ENCODE measurements around the gene PVALB. TPM values are rescaled to one million over a fixed set of nuclear protein-coding genes. Genes with fewer than 3 reads are reported as not detected.

Gene PVALB
- total and polyA plus RNA-seq, 2 donors (not counting 1 experiment from before 2014, with no cell fraction given), result not detected

GRCh38 chr22:36811094-36811800 is 5.6 kb downstream of the PVALB start:
- intact Hi-C loops (cut with micrococcal nuclease), result no loop called here
- ATAC-seq (ENCODE audit: low read depth) (no peak), DNase-seq (no peak)
- WGBS (ENCODE audit: insufficient coverage), result no CpG with 5 or more reads among the region's 3 CpGs
- H3K4me3 ChIP-seq (ENCODE audit: control extremely low read depth in 1 of 5, extremely low read depth in 1 of 5, insufficient read depth in 1 of 5, low read depth in 2 of 5, low read length in 4 of 5), result no peak overlapping the region
- peaks cover 0 to 26% (median 8%) of the 10 kb centered on the region in 4 experiments for H3K27me3 ChIP-seq (replicated peaks in 1 of 4; ENCODE audit: control extremely low read depth in 1 of 4, control insufficient read depth in 3 of 4, insufficient read depth in 4 of 4, low read length in 3 of 4)
- Mint-ChIP-seq H3K27me3 (peaks cover 45% of the 10 kb centered on the region), H3K4me1 (no peaks in the 10 kb centered on the region), H3K4me3 (no peak overlapping the region), H3K9me3 (ENCODE audit: insufficient read depth) (no peaks in the 10 kb centered on the region), H3K27ac (no peak overlapping the region)
- H3K9me3 ChIP-seq (ENCODE audit: control extremely low read depth in 1 of 3, control insufficient read depth in 2 of 3, insufficient read depth in 1 of 3, low read length in 2 of 3), result no peaks in the 10 kb centered on the region
- H2AFZ ChIP-seq (ENCODE audit: insufficient read depth, low read depth, low read length, poor library complexity, severe bottlenecking), result no peak overlapping the region
- H3K4me2 ChIP-seq (replicated peaks; ENCODE audit: low read depth, low read length, poor library complexity, severe bottlenecking), result no peak overlapping the region
- no peaks in the 10 kb centered on the region for H3K79me2 ChIP-seq (ENCODE audit: control insufficient read depth, insufficient read depth, low read length)
- H4K20me1 ChIP-seq (ENCODE audit: control insufficient read depth, insufficient read depth, low read length, poor library complexity, severe bottlenecking), result no peaks in the 10 kb centered on the region
- H3K4me1 ChIP-seq (ENCODE audit: control insufficient read depth in 2 of 2, insufficient read depth in 2 of 2, low read length in 2 of 2), result peaks cover 0 to 3% of the 10 kb centered on the region in 2 donors
- H3K9ac ChIP-seq (ENCODE audit: low read length), result no peak overlapping the region
- no peak overlapping the region for H3K27ac ChIP-seq (ENCODE audit: low read length in 2 of 2)
- CTCF ChIA-PET, result interaction anchor here (1.2 kb wide), 1 partner anchor 12 kb away, joined by 3 read pairs; no protein-coding TSS in a partner anchor
- TF ChIP-seq EZH2 (IDR thresholded peaks at IDR 0.05; ENCODE audit: borderline replicate concordance, insufficient read depth, low read depth, low read length, poor library complexity, severe bottlenecking) (no peak), CTCF (IDR thresholded peaks at IDR 0.05) (no peak)
- POLR2A ChIA-PET, result no interaction called here
- H3K36me3 ChIP-seq (replicated peaks in 1 of 2; ENCODE audit: control extremely low read depth in 1 of 2, control insufficient read depth in 1 of 2, extremely low read depth in 1 of 2, insufficient read depth in 2 of 2, low read length in 1 of 2), result no peaks in the 10 kb centered on the region

DNA sequence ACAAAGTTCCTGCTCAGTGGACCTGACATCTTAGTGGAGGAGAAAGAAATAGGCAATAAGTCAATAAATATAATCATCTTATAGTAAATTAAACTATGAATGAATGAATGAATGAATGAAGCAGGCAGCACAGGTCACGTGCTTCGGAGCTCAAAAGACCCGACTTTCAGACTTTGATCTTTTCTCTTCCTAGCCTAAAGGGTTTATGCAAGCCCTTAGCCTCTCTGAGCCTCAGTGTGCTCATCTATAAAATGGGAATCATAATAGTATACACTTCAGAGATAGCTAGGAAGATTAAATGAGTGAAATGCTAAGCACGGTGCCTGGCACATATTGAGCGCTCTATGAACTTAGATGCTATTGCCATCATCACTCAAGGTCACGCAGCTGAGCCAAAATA is 7.5 kb downstream of the PVALB start:
- H3K9ac ChIP-seq (ENCODE audit: low read length), result no peak overlapping the region

More for the DNA sequence above, 7.5 kb downstream of the PVALB start:
- H2AFZ ChIP-seq (ENCODE audit: insufficient read depth, low read depth, low read length, poor library complexity, severe bottlenecking), result no peak overlapping the region
- no peak for DNase-seq
- H3K27ac Mint-ChIP-seq, result no peak overlapping the region
- H3K27me3 Mint-ChIP-seq, result peaks cover 31% of the 10 kb centered on the region
- H3K79me2 ChIP-seq (ENCODE audit: control insufficient read depth, insufficient read depth, low read length), result no peaks in the 10 kb centered on the region
- no peaks in the 10 kb centered on the region for H3K36me3 ChIP-seq (replicated peaks in 1 of 2; ENCODE audit: control extremely low read depth in 1 of 2, control insufficient read depth in 1 of 2, extremely low read depth in 1 of 2, insufficient read depth in 2 of 2, low read length in 1 of 2)
- H3K27me3 ChIP-seq (replicated peaks in 1 of 4; ENCODE audit: control extremely low read depth in 1 of 4, control insufficient read depth in 3 of 4, insufficient read depth in 4 of 4, low read length in 3 of 4), result peaks cover 0 to 10% (median 2%) of the 10 kb centered on the region in 4 experiments
- no peak overlapping the region for H3K4me3 ChIP-seq (ENCODE audit: control extremely low read depth in 1 of 5, extremely low read depth in 1 of 5, insufficient read depth in 1 of 5, low read depth in 2 of 5, low read length in 4 of 5)
- intact Hi-C loops (cut with micrococcal nuclease), result no loop called here
- ChIA-PET CTCF (interaction anchor here (0.9 kb wide), 1 partner anchor 47 kb away, joined by 5 read pairs; no protein-coding TSS in a partner anchor), POLR2A (no interaction called here)
- ATAC-seq (ENCODE audit: low read depth), result no peak
- no peaks in the 10 kb centered on the region for H3K4me1 ChIP-seq (ENCODE audit: control insufficient read depth in 2 of 2, insufficient read depth in 2 of 2, low read length in 2 of 2)
- H3K27ac ChIP-seq (ENCODE audit: low read length in 2 of 2), result no peak overlapping the region
- H3K4me3 Mint-ChIP-seq, result no peak overlapping the region
- no peaks in the 10 kb centered on the region for H3K9me3 Mint-ChIP-seq (ENCODE audit: insufficient read depth)
- H3K9me3 ChIP-seq (ENCODE audit: control extremely low read depth in 1 of 3, control insufficient read depth in 2 of 3, insufficient read depth in 1 of 3, low read length in 2 of 3), result no peaks in the 10 kb centered on the region
- no peaks in the 10 kb centered on the region for H3K4me1 Mint-ChIP-seq
- no peaks in the 10 kb centered on the region for H4K20me1 ChIP-seq (ENCODE audit: control insufficient read depth, insufficient read depth, low read length, poor library complexity, severe bottlenecking)
- WGBS (ENCODE audit: insufficient coverage), result 95% methylated on average over 3 of the region's 6 CpGs
- H3K4me2 ChIP-seq (replicated peaks; ENCODE audit: low read depth, low read length, poor library complexity, severe bottlenecking), result no peak overlapping the region
- no peak for TF ChIP-seq CTCF (IDR thresholded peaks at IDR 0.05)
- TF ChIP-seq EZH2 (IDR thresholded peaks at IDR 0.05; ENCODE audit: borderline replicate concordance, insufficient read depth, low read depth, low read length, poor library complexity, severe bottlenecking), result no peak
